ENCODE results near the gene TCF23.
"Not testable (repeated sequence)": the region's sequence is repeated elsewhere in the genome, so short reads cannot be mapped to it uniquely, and the experiment has no call there.

The TCF23 gene

GRCh38 chr2:27189989-27190388 is 41.2 kb downstream of the TCF23 start:
- DNase-seq (ENCODE audit: low spot score) = no peak

- DNase-seq (ENCODE audit: low spot score) = peak; percentile 47
These were observed 42.4 kb downstream of the TCF23 start for GRCh38 chr2:27191070-27191829.

- no peak for DNase-seq (ENCODE audit: low spot score)
These were observed 45.9 kb downstream of the TCF23 start for GRCh38 chr2:27194538-27195354.

GRCh38 chr2:27195799-27196198 is 47.0 kb downstream of the TCF23 start:
- DNase-seq (ENCODE audit: low spot score) = not testable (repeated sequence)

- DNase-seq (ENCODE audit: low spot score) = not testable (repeated sequence)
These were observed 49.3 kb downstream of the TCF23 start for GRCh38 chr2:27198068-27198467.

- no peak for DNase-seq (ENCODE audit: low spot score)
These were observed 49.8 kb downstream of the TCF23 start for GRCh38 chr2:27198627-27199026.

- DNase-seq (ENCODE audit: low spot score) = no peak
These were observed 50.4 kb downstream of the TCF23 start for GRCh38 chr2:27199241-27199640.

GRCh38 chr2:27201675-27202074 is 52.9 kb downstream of the TCF23 start:
- no peak for DNase-seq (ENCODE audit: low spot score)

- DNase-seq (ENCODE audit: low spot score) = no peak
These were observed 54.0 kb downstream of the TCF23 start for GRCh38 chr2:27202854-27203253.

GRCh38 chr2:27203741-27204140 is 54.9 kb downstream of the TCF23 start:
- DNase-seq (ENCODE audit: low spot score) = no peak

- DNase-seq (ENCODE audit: low spot score) = no peak
These were observed 55.8 kb downstream of the TCF23 start for GRCh38 chr2:27204566-27204965.

GRCh38 chr2:27205206-27205605 is 56.4 kb downstream of the TCF23 start:
- DNase-seq (ENCODE audit: low spot score) = no peak

GRCh38 chr2:27206346-27206745 is 57.5 kb downstream of the TCF23 start:
- DNase-seq (ENCODE audit: low spot score) = no peak

Measured in hepatic stellate cell (primary cell).